Cardiac muscle cell (in vitro differentiated cells and primary cell): ENCODE data around the gene HPD. TPM values are rescaled to one million over a fixed set of nuclear protein-coding genes. Genes with fewer than 3 reads are reported as not detected.
"Not testable (repeated sequence)": the region's sequence is repeated elsewhere in the genome, so short reads cannot be mapped to it uniquely, and the experiment has no call there.

Experiments
- DNase-seq, 2 donors: peaks; one replicate each; pipeline versions ENCODE4 v3.0.0 to v3.0.0-alpha.2; 2010 to 2017; ENCODE audit warnings: low read depth in 1 of 2, low spot score in 1 of 2
- H3K27ac ChIP-seq: fragments of 200-600 bp; sonication (generic); 2 replicates; pipeline ENCODE4 v1.5.1; 2016
- H3K27me3 ChIP-seq: fragments of 200-600 bp; sonication (generic); 2 replicates; pipeline ENCODE4 v1.6.0; 2016; ENCODE audit warnings: control low read depth
- H3K36me3 ChIP-seq: fragments of 200-600 bp; sonication (generic); 2 replicates; pipeline ENCODE4 v1.5.1; 2016; ENCODE audit warnings: control low read depth
- H3K4me1 ChIP-seq: fragments of 200-600 bp; sonication (generic); 2 replicates; pipeline ENCODE4 v1.8.1; 2017; ENCODE audit warnings: low read depth, mild to moderate bottlenecking, mixed run types
- H3K4me3 ChIP-seq: fragments of 200-600 bp; sonication (generic); 2 replicates; pipeline ENCODE4 v1.5.1; 2016; ENCODE audit warnings: mild to moderate bottlenecking
- H3K9me3 ChIP-seq: fragments of 200-600 bp; sonication (generic); 2 replicates; pipeline ENCODE4 v1.5.1; 2017; ENCODE audit warnings: low read depth, mild to moderate bottlenecking, control low read depth
- polyA plus RNA-seq: library from polyadenylated mRNA; unstranded; fragments of >200 nt; fragmentation: Nextera tagmentation; extraction: Ambion mirVana; gene quantifications from 2 replicates; pipeline ENCODE4 v1.2.1, GENCODE V29; 2016
- total RNA-seq: library from RNA; depleted of rRNA; stranded (reverse); fragments of >200 nt; gene quantifications from 2 replicates; pipeline ENCODE4 v1.2.3, GENCODE V29; 2016
- TF ChIP-seq, protein P1 (sequence below): IDR thresholded peaks from 2 replicates; pipeline ENCODE4 v1.5.1; 2012; ENCODE audit warnings: low read depth, mild to moderate bottlenecking, low read length

HPD gene
- total and polyA plus RNA-seq, 2 experiments from 2014 or later, result not detected

DNA sequence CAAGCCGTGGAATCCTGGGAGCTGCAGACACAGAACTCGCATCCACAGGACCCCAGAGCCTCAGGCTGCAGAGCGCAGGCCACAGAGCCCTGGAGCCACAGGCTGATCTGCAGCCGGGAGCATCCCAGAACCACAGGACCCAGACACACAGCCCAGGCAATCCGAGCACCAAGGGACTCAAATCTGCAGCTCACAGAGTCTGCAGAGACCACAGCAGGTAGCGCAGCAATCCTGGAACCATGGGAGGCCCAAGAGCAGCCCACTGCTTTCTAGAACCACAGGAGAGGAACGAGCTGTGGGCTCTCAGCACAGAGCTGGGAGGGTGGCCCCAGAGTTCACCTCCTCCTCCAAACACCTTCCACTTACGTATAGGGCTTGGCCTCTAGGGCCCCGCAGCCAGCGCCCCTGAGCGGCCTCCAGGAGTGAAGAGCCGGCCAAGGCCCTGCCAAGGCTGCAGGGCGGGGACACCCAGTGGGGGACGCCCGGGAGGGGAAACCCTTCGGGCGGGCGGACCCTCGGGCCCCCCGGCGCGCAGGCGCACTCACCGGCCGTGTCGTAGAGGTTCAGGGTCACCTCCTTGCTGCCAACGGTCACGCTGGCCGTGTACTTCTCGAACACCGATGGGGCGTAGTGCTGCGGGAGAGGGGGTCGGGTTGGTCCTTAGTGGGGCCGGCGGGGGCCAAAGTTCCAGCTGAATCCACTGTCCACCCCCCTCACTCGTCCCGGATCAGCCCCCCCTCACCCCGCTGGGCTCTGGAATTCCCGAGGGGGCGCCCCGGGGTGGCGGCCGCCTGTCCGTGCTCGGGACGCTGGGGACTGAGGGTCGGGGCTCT, 65.8 kb downstream of the HPD start:
- peak overlapping the region; percentile 68 for H3K27ac ChIP-seq
- no peaks in the 10 kb centered on the region for H3K9me3 ChIP-seq
- H3K36me3 ChIP-seq, result peaks cover 3% of the 10 kb centered on the region
- no peaks in the 10 kb centered on the region for H3K27me3 ChIP-seq
- peak overlapping the region; percentile 43 for H3K4me3 ChIP-seq
- H3K4me1 ChIP-seq, result peaks cover 29% of the 10 kb centered on the region
- TF ChIP-seq, protein P1, sequence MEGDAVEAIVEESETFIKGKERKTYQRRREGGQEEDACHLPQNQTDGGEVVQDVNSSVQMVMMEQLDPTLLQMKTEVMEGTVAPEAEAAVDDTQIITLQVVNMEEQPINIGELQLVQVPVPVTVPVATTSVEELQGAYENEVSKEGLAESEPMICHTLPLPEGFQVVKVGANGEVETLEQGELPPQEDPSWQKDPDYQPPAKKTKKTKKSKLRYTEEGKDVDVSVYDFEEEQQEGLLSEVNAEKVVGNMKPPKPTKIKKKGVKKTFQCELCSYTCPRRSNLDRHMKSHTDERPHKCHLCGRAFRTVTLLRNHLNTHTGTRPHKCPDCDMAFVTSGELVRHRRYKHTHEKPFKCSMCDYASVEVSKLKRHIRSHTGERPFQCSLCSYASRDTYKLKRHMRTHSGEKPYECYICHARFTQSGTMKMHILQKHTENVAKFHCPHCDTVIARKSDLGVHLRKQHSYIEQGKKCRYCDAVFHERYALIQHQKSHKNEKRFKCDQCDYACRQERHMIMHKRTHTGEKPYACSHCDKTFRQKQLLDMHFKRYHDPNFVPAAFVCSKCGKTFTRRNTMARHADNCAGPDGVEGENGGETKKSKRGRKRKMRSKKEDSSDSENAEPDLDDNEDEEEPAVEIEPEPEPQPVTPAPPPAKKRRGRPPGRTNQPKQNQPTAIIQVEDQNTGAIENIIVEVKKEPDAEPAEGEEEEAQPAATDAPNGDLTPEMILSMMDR, result no peak
- peak in 1 of 2 donors; percentile 83 for DNase-seq

DNA sequence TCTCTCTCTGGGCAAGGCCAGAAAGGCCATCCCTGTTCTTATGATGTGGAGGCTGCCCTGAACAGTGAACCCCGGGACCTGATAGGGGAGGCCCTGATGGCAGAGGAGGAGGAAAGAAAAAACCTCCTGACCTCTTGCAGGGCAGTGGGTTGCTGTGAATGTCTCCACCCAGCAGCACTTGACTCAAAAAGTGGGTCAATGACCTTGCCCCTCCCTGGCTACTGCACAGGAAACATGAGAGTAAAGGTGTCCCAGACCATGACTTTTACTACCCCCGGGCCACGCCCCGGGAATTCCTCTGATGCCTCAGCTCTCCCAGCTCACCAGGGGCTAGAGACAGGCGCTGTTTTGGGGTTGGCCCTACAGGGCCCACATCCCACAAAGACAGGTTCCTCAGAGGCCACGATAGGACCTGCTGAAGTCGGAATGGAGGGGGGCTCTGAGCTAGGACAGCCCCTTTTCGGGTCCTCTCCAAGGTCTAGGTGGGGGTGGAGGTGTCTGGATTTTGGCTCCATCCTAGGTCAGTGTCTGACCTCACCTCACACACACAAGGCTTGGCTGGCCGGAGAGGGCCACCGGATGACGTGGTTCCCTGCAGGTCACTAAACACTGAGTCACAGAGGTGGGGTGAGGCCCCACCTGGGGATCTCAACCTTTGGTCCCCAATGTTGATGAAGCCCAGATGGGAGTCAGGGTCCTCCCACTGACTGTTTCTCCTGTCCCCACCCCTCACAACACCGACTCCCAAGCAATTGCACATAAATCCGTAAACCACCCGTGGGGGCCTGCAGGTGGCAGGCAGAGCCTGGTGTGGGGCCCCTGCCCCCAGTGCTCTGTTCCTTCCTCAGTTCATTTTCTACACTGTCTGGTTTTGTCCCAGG, 66.7 kb downstream of the HPD start:
- no peaks in the 10 kb centered on the region for H3K9me3 ChIP-seq
- H3K4me1 ChIP-seq, result peaks cover 23% of the 10 kb centered on the region
- H3K36me3 ChIP-seq, result peaks cover 3% of the 10 kb centered on the region
- TF ChIP-seq, protein P1, result no peak
- no peaks in the 10 kb centered on the region for H3K27me3 ChIP-seq
- H3K27ac ChIP-seq, result peak overlapping the region; percentile 68
- no peak overlapping the region for H3K4me3 ChIP-seq
- no peak for DNase-seq

DNA sequence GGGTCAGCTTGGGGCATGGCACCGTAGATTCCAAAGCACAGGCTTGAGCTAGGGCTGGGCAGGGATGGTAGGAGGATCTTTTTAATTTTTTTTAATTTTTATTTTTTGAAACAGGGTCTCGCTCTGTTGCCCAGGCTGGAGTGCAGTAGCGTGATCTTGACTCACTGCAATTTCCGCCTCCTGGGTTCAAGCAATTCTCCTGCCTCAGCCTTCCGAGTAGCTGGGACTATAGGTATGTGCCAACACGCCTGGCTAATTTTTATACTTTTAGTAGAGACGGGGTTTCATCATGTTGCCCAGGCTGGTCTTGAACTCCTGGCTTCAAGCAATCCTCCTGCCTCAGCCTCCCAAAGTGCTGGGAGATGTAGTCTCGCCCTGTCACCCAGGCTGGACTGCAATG, 67.9 kb downstream of the HPD start:
- H3K4me3 ChIP-seq, H3K9me3 ChIP-seq, H3K27ac ChIP-seq, DNase-seq, H3K36me3 ChIP-seq, H3K27me3 ChIP-seq: not testable (repeated sequence)
- peaks cover 14% of the 10 kb centered on the region for H3K4me1 ChIP-seq

DNA sequence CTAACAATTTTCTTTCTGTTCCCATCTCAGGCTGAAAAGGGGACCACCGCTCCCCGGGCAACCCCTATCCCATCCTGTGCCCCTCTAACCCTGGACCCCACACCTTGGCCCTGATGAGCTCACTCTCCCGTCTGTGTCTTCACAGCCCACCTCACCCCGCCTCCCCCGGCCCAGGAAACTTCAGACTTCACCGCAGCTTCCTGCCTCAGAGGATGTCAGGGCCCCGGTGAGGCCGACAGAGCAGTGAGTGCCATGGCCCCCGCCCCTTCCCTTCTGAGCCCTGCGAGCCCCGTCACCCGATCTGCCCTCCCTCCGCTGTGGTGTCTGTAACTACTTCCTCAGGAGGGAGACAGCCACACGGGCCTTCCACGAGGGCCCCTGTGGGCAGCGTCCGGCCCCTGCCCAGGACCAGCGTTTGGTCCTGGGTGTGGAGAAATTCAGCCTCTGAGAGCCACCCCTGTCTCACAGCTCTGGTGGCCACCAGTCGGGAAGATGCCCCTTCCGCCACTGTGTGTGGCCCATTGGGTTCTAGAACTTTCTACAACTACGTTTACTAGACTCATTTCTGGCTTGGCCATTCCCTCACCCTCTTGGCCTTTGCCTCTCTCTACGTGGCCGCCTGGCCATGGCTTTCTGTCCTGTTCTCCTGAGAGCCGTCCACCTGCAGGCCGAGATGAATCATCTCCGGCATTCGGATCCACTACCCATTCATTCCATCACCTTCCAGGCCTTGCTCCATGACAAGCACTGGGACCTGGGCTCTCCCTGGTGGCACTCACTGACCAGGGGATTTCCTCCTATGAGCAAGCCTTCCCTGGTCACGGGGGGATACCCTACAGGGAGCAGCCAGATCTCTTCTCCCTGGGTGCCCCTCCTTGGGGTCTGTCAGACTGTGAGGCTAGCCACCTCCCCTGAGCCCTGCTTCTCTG, 68.6 kb downstream of the HPD start:
- Histone ChIP-seq H3K27ac (no peak overlapping the region), H3K27me3 (no peaks in the 10 kb centered on the region), H3K9me3 (no peaks in the 10 kb centered on the region), H3K4me1 (peaks cover 10% of the 10 kb centered on the region), H3K36me3 (no peaks in the 10 kb centered on the region), H3K4me3 (no peak overlapping the region)
- peak in 1 of 2 donors; percentile 27 for DNase-seq
- TF ChIP-seq, protein P1, result no peak

Other genes with a start within 250 kb of the HPD start
- 36.7 and 41.5 TPM in 2 replicates for gene ORAI1, start 232.3 kb downstream of the HPD start, total RNA-seq
- 63.4 and 72.2 TPM in 2 replicates for gene ORAI1, start 232.3 kb downstream of the HPD start, polyA plus RNA-seq
- 1.1 and 2.0 TPM in 2 replicates for gene MORN3, start 189.2 kb downstream of the HPD start, total RNA-seq
- 1.6 and 2.8 TPM in 2 replicates for gene MORN3, start 189.2 kb downstream of the HPD start, polyA plus RNA-seq
- gene TMEM120B, start 146.1 kb downstream of the HPD start, total RNA-seq, result 11.7 and 30.7 TPM in 2 replicates
- 19.7 and 23.0 TPM in 2 replicates for gene TMEM120B, start 146.1 kb downstream of the HPD start, polyA plus RNA-seq
- 30.0 and 56.3 TPM in 2 replicates for gene RHOF, start 65.2 kb downstream of the HPD start, total RNA-seq
- gene RHOF, start 65.2 kb downstream of the HPD start, polyA plus RNA-seq, result 21.5 and 27.4 TPM in 2 replicates
- gene SETD1B, start 54.9 kb downstream of the HPD start, total RNA-seq, result 8.0 and 15.1 TPM in 2 replicates
- 2.4 and 3.8 TPM in 2 replicates for gene SETD1B, start 54.9 kb downstream of the HPD start, polyA plus RNA-seq
- gene PSMD9, start 29.9 kb upstream of the HPD start, total RNA-seq, result 130 and 132 TPM in 2 replicates
- gene PSMD9, start 29.9 kb upstream of the HPD start, polyA plus RNA-seq, result 78.4 and 110 TPM in 2 replicates
- 1.1 and 3.8 TPM in 2 replicates for gene CFAP251, start 59.7 kb upstream of the HPD start, total RNA-seq
- 0.31 and 1.7 TPM in 2 replicates for gene CFAP251, start 59.7 kb upstream of the HPD start, polyA plus RNA-seq
- 16.2 and 30.5 TPM in 2 replicates for gene BCL7A, start 163.0 kb upstream of the HPD start, total RNA-seq
- 19.1 and 20.8 TPM in 2 replicates for gene BCL7A, start 163.0 kb upstream of the HPD start, polyA plus RNA-seq
- 5.5 and 8.2 TPM in 2 replicates for gene MLXIP, start 219.9 kb upstream of the HPD start, total RNA-seq
- gene MLXIP, start 219.9 kb upstream of the HPD start, polyA plus RNA-seq, result 11.0 and 13.7 TPM in 2 replicates